ENCODE measurements around the gene KLHL30.

KLHL30 gene

DNA sequence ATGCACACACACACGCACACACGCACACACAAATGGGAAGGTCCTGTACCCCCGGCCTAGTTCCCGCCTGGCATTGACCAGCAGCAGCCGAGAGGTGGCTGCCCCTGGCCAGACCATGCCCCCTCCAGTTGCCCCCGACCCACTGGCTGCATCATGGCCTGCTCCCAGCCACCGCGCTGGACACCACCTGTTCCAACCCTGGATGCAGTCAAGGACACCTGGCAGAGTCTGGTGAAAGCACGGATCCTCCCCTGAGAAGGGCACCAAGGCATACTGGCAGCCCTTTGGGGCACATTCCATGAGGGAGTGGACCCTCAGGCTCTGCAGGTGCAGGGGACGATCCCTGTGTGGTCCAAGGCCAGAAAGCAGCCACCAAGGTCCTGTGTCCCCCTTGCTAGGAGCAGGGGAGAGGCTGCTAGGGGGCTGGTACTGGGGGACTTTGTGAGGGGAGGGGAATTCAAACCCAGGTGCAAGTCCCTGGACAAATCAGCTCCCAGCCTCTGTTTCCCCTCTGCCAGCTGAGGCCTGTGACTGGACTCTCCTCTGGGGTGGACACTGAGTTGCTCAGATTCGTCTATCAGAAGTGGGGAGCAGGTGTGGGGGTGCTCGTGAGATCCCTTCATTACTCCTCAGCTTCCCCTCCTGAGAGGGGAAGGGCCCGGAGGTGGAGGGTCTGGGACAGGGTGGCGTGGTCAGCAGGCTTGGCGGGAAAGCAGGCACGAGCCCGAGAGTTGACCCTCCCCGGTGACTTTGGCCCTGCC lies 34.8 kb upstream of the KLHL30 start:
- Histone ChIP-seq H3K27ac (ENCODE audit: low read length) (no peak overlapping the region), H3K27me3 (ENCODE audit: control insufficient read depth, insufficient read depth, low read length) (no peaks in the 10 kb centered on the region), H3K4me3 (ENCODE audit: low read length) (no peak overlapping the region), H3K36me3 (ENCODE audit: control insufficient read depth, insufficient read depth, low read length) (no peaks in the 10 kb centered on the region), H3K4me1 (ENCODE audit: control insufficient read depth, insufficient read depth, low read length) (peaks cover 3% of the 10 kb centered on the region; the same call in 1 of the 2 replicates), H3K9me3 (ENCODE audit: control insufficient read depth, insufficient read depth, low read length) (no peaks in the 10 kb centered on the region)
- WGBS (ENCODE audit: insufficient coverage, insufficient read length) = no CpG with 5 or more reads among the region's 18 CpGs
- no peak for DNase-seq (ENCODE audit: low read depth, low spot score)

DNA sequence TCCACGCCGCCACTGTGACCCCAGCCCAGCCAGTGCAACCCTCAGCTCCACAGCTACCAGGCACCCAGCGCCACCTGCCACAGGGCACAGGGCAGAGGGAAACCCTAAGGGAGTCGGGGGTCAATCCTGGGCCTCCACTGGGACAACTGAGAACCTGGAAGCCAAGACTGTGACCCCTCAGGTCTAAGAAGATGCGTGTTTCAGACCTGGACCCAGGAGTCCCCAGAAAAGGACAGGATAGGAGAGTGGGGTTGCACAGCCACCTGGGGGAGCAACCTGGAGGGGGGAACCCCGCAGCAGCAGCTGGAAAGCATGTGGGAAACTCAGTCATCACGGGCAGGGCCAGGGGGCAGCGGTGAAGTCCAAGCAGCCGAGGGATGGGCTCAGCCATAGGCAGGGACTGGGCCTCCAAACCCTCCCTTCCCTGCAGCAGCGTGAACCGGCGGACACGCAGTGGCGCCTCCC lies 34.2 kb upstream of the KLHL30 start:
- no peak for DNase-seq (ENCODE audit: low read depth, low spot score)
- no peaks in the 10 kb centered on the region for H3K36me3 ChIP-seq (ENCODE audit: control insufficient read depth, insufficient read depth, low read length)
- no peak overlapping the region for H3K4me3 ChIP-seq (ENCODE audit: low read length)
- H3K4me1 ChIP-seq (ENCODE audit: control insufficient read depth, insufficient read depth, low read length) = peaks cover 3% of the 10 kb centered on the region; the same call in 1 of the 2 replicates
- H3K9me3 ChIP-seq (ENCODE audit: control insufficient read depth, insufficient read depth, low read length) = no peaks in the 10 kb centered on the region
- no CpG with 5 or more reads among the region's 14 CpGs for WGBS (ENCODE audit: insufficient coverage, insufficient read length)
- H3K27me3 ChIP-seq (ENCODE audit: control insufficient read depth, insufficient read depth, low read length) = no peaks in the 10 kb centered on the region
- H3K27ac ChIP-seq (ENCODE audit: low read length) = no peak overlapping the region

GRCh38 chr2:238104691-238105371 lies 33.6 kb upstream of the KLHL30 start:
- peaks cover 3% of the 10 kb centered on the region; the same call in 1 of the 2 replicates for H3K4me1 ChIP-seq (ENCODE audit: control insufficient read depth, insufficient read depth, low read length)
- H3K36me3 ChIP-seq (ENCODE audit: control insufficient read depth, insufficient read depth, low read length) = no peaks in the 10 kb centered on the region
- WGBS (ENCODE audit: insufficient coverage, insufficient read length) = no CpG with 5 or more reads among the region's 21 CpGs
- H3K4me3 ChIP-seq (ENCODE audit: low read length) = no peak overlapping the region
- H3K27ac ChIP-seq (ENCODE audit: low read length) = no peak overlapping the region
- no peaks in the 10 kb centered on the region for H3K27me3 ChIP-seq (ENCODE audit: control insufficient read depth, insufficient read depth, low read length)
- H3K9me3 ChIP-seq (ENCODE audit: control insufficient read depth, insufficient read depth, low read length) = no peaks in the 10 kb centered on the region
- no peak for DNase-seq (ENCODE audit: low read depth, low spot score)

GRCh38 chr2:238105506-238106338 lies 32.7 kb upstream of the KLHL30 start:
- Histone ChIP-seq H3K36me3 (ENCODE audit: control insufficient read depth, insufficient read depth, low read length) (no peaks in the 10 kb centered on the region), H3K27me3 (ENCODE audit: control insufficient read depth, insufficient read depth, low read length) (no peaks in the 10 kb centered on the region), H3K4me3 (ENCODE audit: low read length) (no peak overlapping the region), H3K9me3 (ENCODE audit: control insufficient read depth, insufficient read depth, low read length) (no peaks in the 10 kb centered on the region), H3K4me1 (ENCODE audit: control insufficient read depth, insufficient read depth, low read length) (peaks cover 3% of the 10 kb centered on the region; the same call in 1 of the 2 replicates), H3K27ac (ENCODE audit: low read length) (no peak overlapping the region)
- WGBS (ENCODE audit: insufficient coverage, insufficient read length) = no CpG with 5 or more reads among the region's 28 CpGs
- no peak for DNase-seq (ENCODE audit: low read depth, low spot score)

- no peaks in the 10 kb centered on the region for H3K36me3 ChIP-seq (ENCODE audit: control insufficient read depth, insufficient read depth, low read length)
- DNase-seq (ENCODE audit: low read depth, low spot score) = no peak
- H3K27me3 ChIP-seq (ENCODE audit: control insufficient read depth, insufficient read depth, low read length) = no peaks in the 10 kb centered on the region
- H3K9me3 ChIP-seq (ENCODE audit: control insufficient read depth, insufficient read depth, low read length) = no peaks in the 10 kb centered on the region
- H3K4me3 ChIP-seq (ENCODE audit: low read length) = no peak overlapping the region
- peaks cover 3% of the 10 kb centered on the region; the same call in 1 of the 2 replicates for H3K4me1 ChIP-seq (ENCODE audit: control insufficient read depth, insufficient read depth, low read length)
- no CpG with 5 or more reads among the region's 13 CpGs for WGBS (ENCODE audit: insufficient coverage, insufficient read length)
- H3K27ac ChIP-seq (ENCODE audit: low read length) = no peak overlapping the region
Measured at GRCh38 chr2:238106339-238106697, 32.1 kb upstream of the KLHL30 start.

DNA sequence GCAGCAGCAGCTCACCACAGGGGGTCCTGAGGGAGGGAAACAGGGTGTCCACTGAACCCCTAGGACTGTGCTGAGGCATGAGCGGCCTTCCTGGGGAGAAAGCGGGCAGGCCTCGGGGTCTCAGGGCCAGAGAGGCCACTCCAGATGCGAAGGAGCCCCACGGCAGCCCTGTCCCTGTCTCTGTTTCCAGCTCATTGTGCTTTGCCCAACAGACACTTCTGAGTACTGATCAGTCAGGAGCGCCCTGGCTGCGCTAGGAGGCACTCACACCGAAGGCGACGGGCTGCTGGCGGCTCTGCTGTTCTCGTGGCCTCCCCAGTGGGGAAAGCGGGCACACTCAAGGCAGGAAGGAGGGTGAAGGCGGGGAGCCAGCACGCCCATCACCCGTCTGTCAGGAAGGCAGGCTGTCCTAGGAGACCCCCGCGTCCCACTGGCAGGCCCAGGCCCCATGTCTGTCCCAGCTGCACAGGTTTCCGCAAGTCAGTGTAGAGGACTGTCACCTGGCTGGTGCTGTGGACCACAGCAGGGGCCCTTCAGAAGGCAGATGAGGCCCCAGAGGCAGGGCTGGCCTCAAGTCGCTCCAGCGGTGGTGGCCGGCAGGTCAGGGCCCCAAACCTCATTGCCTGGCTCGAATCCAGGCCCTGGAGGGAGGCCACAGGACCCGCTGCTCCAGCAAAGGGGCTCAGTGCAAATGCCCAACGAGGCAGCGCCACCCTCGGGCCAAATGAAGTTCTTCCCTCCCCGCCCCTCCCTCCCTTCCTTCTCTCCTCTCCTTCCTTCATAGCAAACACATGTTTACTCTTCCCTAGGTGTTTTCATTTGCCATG lies 31.6 kb upstream of the KLHL30 start:
- Histone ChIP-seq H3K4me3 (ENCODE audit: low read length) (no peak overlapping the region), H3K4me1 (ENCODE audit: control insufficient read depth, insufficient read depth, low read length) (peaks cover 3% of the 10 kb centered on the region; the same call in 1 of the 2 replicates), H3K27me3 (ENCODE audit: control insufficient read depth, insufficient read depth, low read length) (no peaks in the 10 kb centered on the region), H3K36me3 (ENCODE audit: control insufficient read depth, insufficient read depth, low read length) (no peaks in the 10 kb centered on the region), H3K27ac (ENCODE audit: low read length) (no peak overlapping the region), H3K9me3 (ENCODE audit: control insufficient read depth, insufficient read depth, low read length) (no peaks in the 10 kb centered on the region)
- no peak for DNase-seq (ENCODE audit: low read depth, low spot score)
- no CpG with 5 or more reads among the region's 28 CpGs for WGBS (ENCODE audit: insufficient coverage, insufficient read length)

- Histone ChIP-seq H3K27ac (ENCODE audit: low read length) (no peak overlapping the region), H3K36me3 (ENCODE audit: control insufficient read depth, insufficient read depth, low read length) (no peaks in the 10 kb centered on the region), H3K4me3 (ENCODE audit: low read length) (no peak overlapping the region), H3K4me1 (ENCODE audit: control insufficient read depth, insufficient read depth, low read length) (0 out of 2 replicates have a peak, but pooled peaks cover 3% of the 10 kb centered on the region), H3K9me3 (ENCODE audit: control insufficient read depth, insufficient read depth, low read length) (no peaks in the 10 kb centered on the region), H3K27me3 (ENCODE audit: control insufficient read depth, insufficient read depth, low read length) (no peaks in the 10 kb centered on the region)
- no peak for DNase-seq (ENCODE audit: low read depth, low spot score)
- WGBS (ENCODE audit: insufficient coverage, insufficient read length) = no CpG with 5 or more reads among the region's 28 CpGs
Measured at GRCh38 chr2:238107525-238108422, 30.7 kb upstream of the KLHL30 start.

DNA sequence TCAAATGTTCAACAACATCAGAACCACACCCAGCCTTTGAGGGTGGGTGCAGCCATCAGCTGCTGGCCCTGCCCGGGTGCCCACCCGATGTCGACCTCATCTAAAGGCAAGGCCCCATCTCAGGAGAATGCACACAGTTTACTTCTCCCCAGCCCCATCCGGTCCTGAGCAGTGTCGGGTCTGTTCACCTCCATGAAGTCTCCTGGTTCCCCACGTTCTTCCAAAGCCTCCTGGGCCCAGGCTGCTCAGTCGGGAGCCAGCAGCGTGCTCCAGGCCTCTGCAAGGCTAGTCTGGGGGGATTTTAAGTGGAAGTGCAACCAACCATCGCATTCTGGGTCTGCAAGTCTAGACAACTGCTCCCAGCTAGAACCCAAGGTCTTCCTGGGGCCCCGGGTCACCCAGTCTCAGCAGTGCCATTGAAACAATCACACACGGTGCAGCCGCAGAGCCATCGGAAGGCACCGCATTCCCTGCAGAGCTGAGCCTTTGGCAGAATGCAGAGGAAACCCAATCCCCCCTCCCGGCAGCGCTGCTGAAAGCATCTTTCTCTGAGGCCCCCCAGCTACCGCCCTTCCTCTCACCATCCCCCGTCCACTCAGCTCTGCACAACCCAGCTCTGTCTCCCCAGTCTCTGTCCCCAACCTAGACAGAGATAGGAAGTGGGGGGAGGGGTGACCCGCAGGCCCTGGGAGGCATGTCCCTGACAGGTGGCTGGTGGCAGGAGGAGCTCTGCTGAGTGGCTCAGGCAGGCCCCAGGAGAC lies 29.9 kb upstream of the KLHL30 start:
- WGBS (ENCODE audit: insufficient coverage, insufficient read length) = no CpG with 5 or more reads among the region's 19 CpGs
- H3K9me3 ChIP-seq (ENCODE audit: control insufficient read depth, insufficient read depth, low read length) = no peaks in the 10 kb centered on the region
- H3K4me3 ChIP-seq (ENCODE audit: low read length) = no peak overlapping the region
- no peaks in the 10 kb centered on the region for H3K27me3 ChIP-seq (ENCODE audit: control insufficient read depth, insufficient read depth, low read length)
- no peak overlapping the region for H3K27ac ChIP-seq (ENCODE audit: low read length)
- H3K4me1 ChIP-seq (ENCODE audit: control insufficient read depth, insufficient read depth, low read length) = 0 out of 2 replicates have a peak, but pooled peaks cover 3% of the 10 kb centered on the region
- DNase-seq (ENCODE audit: low read depth, low spot score) = no peak
- no peaks in the 10 kb centered on the region for H3K36me3 ChIP-seq (ENCODE audit: control insufficient read depth, insufficient read depth, low read length)

GRCh38 chr2:238113611-238114010 lies 24.9 kb upstream of the KLHL30 start:
- H3K4me3 ChIP-seq (ENCODE audit: low read length) = no peak overlapping the region
- DNase-seq (ENCODE audit: low read depth, low spot score) = no peak
- H3K4me1 ChIP-seq (ENCODE audit: control insufficient read depth, insufficient read depth, low read length) = no peaks in the 10 kb centered on the region
- no peaks in the 10 kb centered on the region; the same call in 1 of the 2 replicates for H3K36me3 ChIP-seq (ENCODE audit: control insufficient read depth, insufficient read depth, low read length)
- no peaks in the 10 kb centered on the region for H3K27me3 ChIP-seq (ENCODE audit: control insufficient read depth, insufficient read depth, low read length)
- H3K27ac ChIP-seq (ENCODE audit: low read length) = no peak overlapping the region
- H3K9me3 ChIP-seq (ENCODE audit: control insufficient read depth, insufficient read depth, low read length) = no peaks in the 10 kb centered on the region
- no CpG with 5 or more reads among the region's 13 CpGs for WGBS (ENCODE audit: insufficient coverage, insufficient read length)

Data from iPS DF 6.9 (cell line).